Neural crest cell (in vitro differentiated cells): ENCODE measurements around the gene BORCS5. TPM values are rescaled to one million over a fixed set of nuclear protein-coding genes. Genes with fewer than 3 reads are reported as not detected.
A peak's percentile ranks its signal among the peaks of the same experiment; 100 is the strongest.

Experiments used
- DNase-seq: peaks from one replicate; pipeline ENCODE4 v3.0.0; 2021; ENCODE audit warnings: low read depth, mixed read lengths, low spot score
- H3K27ac Mint-ChIP-seq: one replicate; pipeline ENCODE4 v1.8.0; 2021; ENCODE audit warnings: mild to moderate bottlenecking, mixed read lengths; ENCODE audit not compliant: unreplicated experiment
- H3K27me3 Mint-ChIP-seq: 2 replicates; pipeline ENCODE4 v1.8.0; 2021; ENCODE audit warnings: low read depth, mild to moderate bottlenecking, mixed read lengths
- H3K36me3 Mint-ChIP-seq: 2 replicates; pipeline ENCODE4 v1.8.0; 2021; ENCODE audit warnings: low read depth, mild to moderate bottlenecking, mixed read lengths
- H3K4me1 Mint-ChIP-seq: 2 replicates; pipeline ENCODE4 v1.8.0; 2021; ENCODE audit warnings: mixed read lengths
- H3K4me3 Mint-ChIP-seq: one replicate; pipeline ENCODE4 v1.8.0; 2021; ENCODE audit warnings: mild to moderate bottlenecking, mixed read lengths
- H3K9me3 Mint-ChIP-seq: 2 replicates; pipeline ENCODE4 v1.8.0; 2021; ENCODE audit warnings: mixed read lengths
- total RNA-seq: library from RNA; stranded (reverse); gene quantifications from 2 replicates; pipeline ENCODE4 v1.2.1, GENCODE V29; 2021
- TF ChIP-seq, protein P1 (sequence below): fragments of 200-600 bp; sonication (generic); conservative IDR thresholded peaks from 2 replicates; pipeline ENCODE4 v1.5.0; 2021; ENCODE audit warnings: antibody characterized with exemption, mild to moderate bottlenecking

BORCS5 gene
- total RNA-seq, 1 donor from 2014 or later, result 15.0 TPM

- Mint-ChIP-seq H3K9me3 (peaks cover 12% of the 10 kb centered on the region), H3K27ac (no peak overlapping the region), H3K36me3 (peaks cover 22% of the 10 kb centered on the region), H3K4me3 (no peak overlapping the region), H3K4me1 (no peaks in the 10 kb centered on the region), H3K27me3 (no peaks in the 10 kb centered on the region)
- TF ChIP-seq, protein P1, sequence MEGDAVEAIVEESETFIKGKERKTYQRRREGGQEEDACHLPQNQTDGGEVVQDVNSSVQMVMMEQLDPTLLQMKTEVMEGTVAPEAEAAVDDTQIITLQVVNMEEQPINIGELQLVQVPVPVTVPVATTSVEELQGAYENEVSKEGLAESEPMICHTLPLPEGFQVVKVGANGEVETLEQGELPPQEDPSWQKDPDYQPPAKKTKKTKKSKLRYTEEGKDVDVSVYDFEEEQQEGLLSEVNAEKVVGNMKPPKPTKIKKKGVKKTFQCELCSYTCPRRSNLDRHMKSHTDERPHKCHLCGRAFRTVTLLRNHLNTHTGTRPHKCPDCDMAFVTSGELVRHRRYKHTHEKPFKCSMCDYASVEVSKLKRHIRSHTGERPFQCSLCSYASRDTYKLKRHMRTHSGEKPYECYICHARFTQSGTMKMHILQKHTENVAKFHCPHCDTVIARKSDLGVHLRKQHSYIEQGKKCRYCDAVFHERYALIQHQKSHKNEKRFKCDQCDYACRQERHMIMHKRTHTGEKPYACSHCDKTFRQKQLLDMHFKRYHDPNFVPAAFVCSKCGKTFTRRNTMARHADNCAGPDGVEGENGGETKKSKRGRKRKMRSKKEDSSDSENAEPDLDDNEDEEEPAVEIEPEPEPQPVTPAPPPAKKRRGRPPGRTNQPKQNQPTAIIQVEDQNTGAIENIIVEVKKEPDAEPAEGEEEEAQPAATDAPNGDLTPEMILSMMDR, result no peak
- DNase-seq, result no peak
Observed at GRCh38 chr12:12466157-12466556, 109.3 kb downstream of the BORCS5 start.

DNA sequence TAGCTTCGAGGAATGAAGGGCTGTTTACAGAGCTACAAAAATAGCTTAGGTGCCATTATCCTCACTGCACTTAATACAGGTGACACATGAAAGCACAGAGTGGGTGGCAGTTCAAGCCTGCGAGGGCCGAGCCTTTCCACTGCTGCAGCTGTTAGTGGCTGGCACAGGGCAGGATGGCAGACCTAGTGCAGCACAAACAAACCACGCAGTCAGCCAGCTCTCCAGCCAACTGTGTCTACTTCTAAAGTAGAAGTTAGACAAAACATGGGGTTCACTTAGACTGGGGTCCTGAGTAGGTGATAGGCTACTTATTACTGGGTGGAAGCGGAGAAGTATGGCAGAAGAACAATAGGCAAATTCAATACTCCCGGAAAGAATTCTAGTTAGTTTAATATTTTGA lies 110.4 kb downstream of the BORCS5 start:
- Mint-ChIP-seq H3K27me3 (no peaks in the 10 kb centered on the region), H3K4me3 (no peak overlapping the region), H3K36me3 (peaks cover 28% of the 10 kb centered on the region), H3K27ac (no peak overlapping the region), H3K4me1 (peaks cover 4% of the 10 kb centered on the region), H3K9me3 (peaks cover 12% of the 10 kb centered on the region)
- DNase-seq, result no peak
- TF ChIP-seq, protein P1, result no peak

DNA sequence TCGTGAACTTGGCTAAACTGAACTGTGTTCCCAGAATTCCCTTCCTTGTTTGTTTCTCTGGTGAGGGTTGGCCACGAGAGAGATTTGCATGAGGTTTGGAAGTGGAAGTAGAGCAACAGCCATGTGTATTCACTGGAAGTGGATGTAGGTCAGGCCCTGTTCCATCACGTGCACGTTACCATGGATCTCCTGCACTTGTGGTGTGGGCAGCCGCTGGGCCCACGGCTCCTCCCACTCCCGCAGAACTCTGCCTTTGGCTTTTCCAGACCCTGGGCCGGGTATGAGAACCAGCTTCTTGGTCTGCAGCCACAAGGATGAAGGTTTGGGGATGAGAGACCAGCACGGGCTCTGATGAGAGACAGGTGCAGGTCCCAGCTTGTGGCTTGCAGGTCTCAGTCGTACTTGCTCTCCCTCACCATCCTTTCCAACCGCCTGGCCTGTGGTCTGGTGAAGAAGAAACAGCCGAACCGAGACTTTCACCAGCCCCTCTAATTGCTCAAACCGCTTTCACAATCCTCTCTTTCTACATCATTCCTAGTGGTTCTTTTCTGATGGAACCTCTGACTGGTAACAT lies 110.9 kb downstream of the BORCS5 start:
- Mint-ChIP-seq H3K27ac (peak overlapping the region; percentile 5), H3K9me3 (peaks cover 12% of the 10 kb centered on the region), H3K4me1 (peaks cover 4% of the 10 kb centered on the region), H3K36me3 (peaks cover 28% of the 10 kb centered on the region), H3K4me3 (no peak overlapping the region), H3K27me3 (no peaks in the 10 kb centered on the region)
- no peak for DNase-seq
- TF ChIP-seq, protein P1, result no peak

GRCh38 chr12:12468575-12468974 lies 111.7 kb downstream of the BORCS5 start:
- peaks cover 12% of the 10 kb centered on the region for H3K9me3 Mint-ChIP-seq
- H3K4me3 Mint-ChIP-seq, result no peak overlapping the region
- peaks cover 4% of the 10 kb centered on the region for H3K4me1 Mint-ChIP-seq
- H3K27me3 Mint-ChIP-seq, result no peaks in the 10 kb centered on the region
- H3K36me3 Mint-ChIP-seq, result peaks cover 33% of the 10 kb centered on the region
- TF ChIP-seq, protein P1, result no peak
- no peak overlapping the region for H3K27ac Mint-ChIP-seq
- DNase-seq, result no peak

- Mint-ChIP-seq H3K27me3 (no peaks in the 10 kb centered on the region), H3K4me1 (peaks cover 4% of the 10 kb centered on the region), H3K9me3 (peaks cover 12% of the 10 kb centered on the region), H3K27ac (no peak overlapping the region), H3K36me3 (peaks cover 38% of the 10 kb centered on the region), H3K4me3 (no peak overlapping the region)
- no peak for DNase-seq
- TF ChIP-seq, protein P1, result no peak
Observed at GRCh38 chr12:12469386-12469785, 112.5 kb downstream of the BORCS5 start.
